GM06990 (cell line): ENCODE measurements around the gene PRRX1.
A peak's percentile ranks its signal among the peaks of the same experiment; 100 is the strongest.

Source experiments
- DNase-seq: peaks from one replicate; pipeline ENCODE4 v3.0.0-alpha.2; 2011; ENCODE audit not compliant: insufficient read length; ENCODE audit errors: extremely low read depth
- H3K27me3 ChIP-seq: replicated peaks from 2 replicates; pipeline ENCODE4 v1.6.0; 2011; ENCODE audit warnings: low read length; ENCODE audit not compliant: control insufficient read depth, insufficient read depth
- H3K36me3 ChIP-seq: 2 replicates; pipeline ENCODE4 v1.5.1; 2011; ENCODE audit warnings: low read length; ENCODE audit not compliant: control insufficient read depth, insufficient read depth
- H3K4me3 ChIP-seq: replicated peaks from 2 replicates; pipeline ENCODE4 v1.5.1; 2011; ENCODE audit warnings: low read depth, mild to moderate bottlenecking, control low read depth, low read length
- TF ChIP-seq, protein P1 (sequence below): IDR thresholded peaks from 2 replicates; pipeline ENCODE4 v1.5.1; 2011; ENCODE audit warnings: low read length, control low read depth, mild to moderate bottlenecking, inconsistent platforms; ENCODE audit not compliant: insufficient read depth, poor library complexity, severe bottlenecking

The PRRX1 gene

DNA sequence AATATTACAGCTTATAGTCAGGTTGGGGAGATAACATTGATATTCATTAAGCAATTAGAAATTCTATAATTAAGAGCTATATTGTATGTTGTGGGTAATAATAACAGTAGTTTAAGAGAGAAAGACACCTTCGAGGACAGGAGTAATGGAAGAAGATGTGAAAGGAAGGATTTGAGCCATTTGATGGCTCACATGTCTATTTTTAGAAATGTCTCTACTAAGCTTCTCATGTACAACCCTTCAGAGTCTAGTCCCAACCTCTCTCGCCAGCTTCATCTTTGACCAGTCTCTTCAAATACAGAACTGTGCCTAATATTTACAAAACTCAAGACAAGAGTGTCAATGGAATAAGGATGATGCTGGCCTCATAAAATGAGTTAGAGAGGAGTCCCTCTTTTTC, 95.1 kb downstream of the PRRX1 start:
- Histone ChIP-seq H3K4me3 (no peak overlapping the region), H3K36me3 (no peaks in the 10 kb centered on the region), H3K27me3 (no peaks in the 10 kb centered on the region)
- DNase-seq, result no peak
- TF ChIP-seq, protein P1, sequence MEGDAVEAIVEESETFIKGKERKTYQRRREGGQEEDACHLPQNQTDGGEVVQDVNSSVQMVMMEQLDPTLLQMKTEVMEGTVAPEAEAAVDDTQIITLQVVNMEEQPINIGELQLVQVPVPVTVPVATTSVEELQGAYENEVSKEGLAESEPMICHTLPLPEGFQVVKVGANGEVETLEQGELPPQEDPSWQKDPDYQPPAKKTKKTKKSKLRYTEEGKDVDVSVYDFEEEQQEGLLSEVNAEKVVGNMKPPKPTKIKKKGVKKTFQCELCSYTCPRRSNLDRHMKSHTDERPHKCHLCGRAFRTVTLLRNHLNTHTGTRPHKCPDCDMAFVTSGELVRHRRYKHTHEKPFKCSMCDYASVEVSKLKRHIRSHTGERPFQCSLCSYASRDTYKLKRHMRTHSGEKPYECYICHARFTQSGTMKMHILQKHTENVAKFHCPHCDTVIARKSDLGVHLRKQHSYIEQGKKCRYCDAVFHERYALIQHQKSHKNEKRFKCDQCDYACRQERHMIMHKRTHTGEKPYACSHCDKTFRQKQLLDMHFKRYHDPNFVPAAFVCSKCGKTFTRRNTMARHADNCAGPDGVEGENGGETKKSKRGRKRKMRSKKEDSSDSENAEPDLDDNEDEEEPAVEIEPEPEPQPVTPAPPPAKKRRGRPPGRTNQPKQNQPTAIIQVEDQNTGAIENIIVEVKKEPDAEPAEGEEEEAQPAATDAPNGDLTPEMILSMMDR, result no peak

DNA sequence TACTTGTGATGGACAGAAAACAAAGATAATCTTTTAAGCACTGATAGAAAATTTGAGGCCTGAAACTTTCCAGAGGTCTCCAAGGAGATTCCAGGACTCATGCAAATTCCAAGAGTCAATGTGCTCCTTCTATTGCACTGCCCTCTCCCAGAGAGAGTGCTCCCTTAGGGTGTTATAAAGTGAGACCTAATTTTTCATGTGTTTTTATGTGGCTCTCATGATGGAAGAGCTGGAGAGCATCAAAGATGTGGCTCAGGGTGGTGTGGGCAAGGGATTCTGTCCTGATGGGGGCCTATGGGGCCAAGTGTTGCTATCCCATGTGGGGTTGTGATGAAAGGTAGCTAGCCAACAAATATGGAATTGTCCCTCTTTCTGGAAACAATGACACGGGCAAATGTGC, 101.3 kb downstream of the PRRX1 start:
- H3K4me3 ChIP-seq, result no peak overlapping the region
- H3K27me3 ChIP-seq, result no peaks in the 10 kb centered on the region; the same call in 1 of the 2 replicates
- TF ChIP-seq, protein P1, result no peak
- no peak for DNase-seq
- no peaks in the 10 kb centered on the region for H3K36me3 ChIP-seq

DNA sequence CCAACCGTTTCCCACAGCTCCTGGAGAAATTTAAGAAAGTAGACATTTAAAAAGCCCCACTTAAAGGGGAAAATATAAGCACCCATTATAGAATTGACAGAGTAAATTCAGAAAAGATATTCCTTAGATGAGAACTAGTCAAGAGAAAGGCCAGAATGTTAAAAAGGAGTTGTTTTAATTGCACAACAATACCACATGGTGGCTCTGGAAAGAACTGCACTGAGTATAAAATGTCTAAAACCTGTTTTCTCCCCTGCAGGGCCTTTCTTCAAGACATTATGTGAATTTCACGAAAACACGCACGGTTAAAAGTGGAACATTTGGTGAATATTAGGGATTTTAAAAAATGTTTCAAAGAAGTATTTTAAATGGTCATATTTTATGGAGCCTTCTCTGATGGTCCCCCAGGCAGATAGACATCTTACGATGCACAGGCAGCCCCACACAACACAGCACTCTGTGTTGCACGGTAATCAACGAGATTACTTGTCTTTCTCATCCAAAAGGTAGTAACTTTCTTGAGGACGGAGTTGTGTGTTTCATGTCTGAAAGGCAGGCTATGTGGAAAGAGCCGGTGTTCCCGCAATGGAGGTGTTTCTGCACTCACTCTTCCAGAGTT, 101.9 kb downstream of the PRRX1 start:
- no peaks in the 10 kb centered on the region; the same call in 1 of the 2 replicates for H3K27me3 ChIP-seq
- no peak overlapping the region for H3K4me3 ChIP-seq
- no peak for DNase-seq
- H3K36me3 ChIP-seq, result no peaks in the 10 kb centered on the region
- TF ChIP-seq, protein P1, result peak; percentile 28

DNA sequence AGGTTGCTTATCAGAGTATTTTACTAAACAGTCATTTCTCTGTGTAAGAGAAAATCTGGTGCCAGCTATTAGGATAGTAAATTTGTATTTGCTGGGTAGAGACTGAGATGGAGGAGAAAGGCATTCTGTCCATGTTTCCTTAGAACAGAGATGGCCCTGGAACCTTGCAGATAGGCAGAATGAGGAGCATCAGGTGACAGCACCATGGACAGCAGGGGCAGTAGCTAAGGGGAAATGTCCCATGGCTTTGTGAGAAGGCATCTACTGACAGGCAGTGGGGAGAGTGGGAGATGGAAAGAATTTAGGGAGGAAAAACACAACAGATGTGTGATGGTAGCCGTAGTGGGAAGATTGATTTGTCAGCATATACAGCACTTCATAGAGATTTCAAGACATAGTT, 105.0 kb downstream of the PRRX1 start:
- TF ChIP-seq, protein P1, result no peak

DNA sequence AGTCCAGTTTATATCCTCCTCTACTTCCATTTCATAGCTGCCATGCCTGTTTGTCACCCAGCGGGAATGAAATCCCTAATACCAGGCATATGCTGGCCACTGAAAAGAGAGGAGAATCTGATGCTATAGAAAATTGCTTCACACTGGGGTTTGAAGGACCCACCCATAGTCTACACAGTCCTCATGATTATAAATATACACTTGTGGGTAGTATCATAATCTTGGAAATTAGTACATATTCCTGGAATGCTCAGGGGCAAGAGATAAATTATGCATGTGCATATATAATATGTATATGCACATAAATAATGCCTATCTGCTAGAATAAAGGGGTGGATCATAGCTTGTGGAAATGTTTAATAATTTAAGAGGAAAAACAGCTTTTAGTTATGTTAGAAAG, 105.8 kb downstream of the PRRX1 start:
- TF ChIP-seq, protein P1, result no peak
- H3K27me3 ChIP-seq, result no peaks in the 10 kb centered on the region; the same call in 1 of the 2 replicates
- H3K36me3 ChIP-seq, result no peaks in the 10 kb centered on the region
- H3K4me3 ChIP-seq, result no peak overlapping the region
- no peak for DNase-seq

More for the DNA sequence above, 105.0 kb downstream of the PRRX1 start:
- H3K36me3 ChIP-seq, result no peaks in the 10 kb centered on the region
- no peaks in the 10 kb centered on the region; the same call in 1 of the 2 replicates for H3K27me3 ChIP-seq
- DNase-seq, result no peak
- H3K4me3 ChIP-seq, result no peak overlapping the region

DNA sequence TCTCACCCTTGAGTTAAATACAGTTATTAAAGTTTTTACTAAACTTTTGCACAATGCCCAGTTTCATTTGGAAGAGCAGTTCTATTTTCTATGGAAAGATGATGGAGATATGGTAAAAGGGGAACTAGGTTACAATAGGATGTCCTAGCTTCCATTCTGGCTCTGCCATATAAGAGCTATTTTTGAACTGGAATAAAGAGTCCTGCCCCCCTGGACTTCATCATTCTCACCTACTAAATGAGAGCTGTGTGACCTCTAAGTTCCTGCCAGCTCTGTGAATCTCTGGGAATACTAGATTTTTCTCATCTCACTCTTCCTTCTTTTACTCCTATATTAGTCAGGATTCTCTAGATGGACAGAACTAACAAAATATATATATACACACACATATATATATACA, 106.3 kb downstream of the PRRX1 start:
- Histone ChIP-seq H3K36me3 (no peaks in the 10 kb centered on the region), H3K4me3 (no peak overlapping the region), H3K27me3 (no peaks in the 10 kb centered on the region; the same call in 1 of the 2 replicates)
- no peak for DNase-seq
- TF ChIP-seq, protein P1, result no peak
